Ectodermal cell (in vitro differentiated cells): ENCODE data around the gene CDH13.

Source experiments
- H3K27ac ChIP-seq: 2 replicates; pipeline ENCODE4 v1.7.0; 2013; ENCODE audit warnings: mild to moderate bottlenecking, low read depth, low read length; ENCODE audit not compliant: insufficient read depth, poor library complexity, severe bottlenecking
- H3K27me3 ChIP-seq: 2 replicates; pipeline ENCODE4 v1.7.0; 2013; ENCODE audit warnings: mild to moderate bottlenecking, low read length; ENCODE audit not compliant: insufficient read depth, control insufficient read depth, poor library complexity, severe bottlenecking
- H3K36me3 ChIP-seq: one replicate; pipeline ENCODE4 v1.7.0; 2013; ENCODE audit warnings: low read length; ENCODE audit not compliant: control insufficient read depth, insufficient read depth
- H3K4me1 ChIP-seq: one replicate; pipeline ENCODE4 v1.7.0; 2013; ENCODE audit warnings: low read length; ENCODE audit not compliant: control insufficient read depth, insufficient read depth
- H3K4me3 ChIP-seq: 2 replicates; pipeline ENCODE4 v1.7.0; 2013; ENCODE audit warnings: low read depth, low read length, control low read depth; ENCODE audit not compliant: insufficient read depth
- H3K9me3 ChIP-seq: 2 replicates; pipeline ENCODE4 v1.7.0; 2013; ENCODE audit warnings: mild to moderate bottlenecking, low read length, moderate library complexity; ENCODE audit not compliant: control insufficient read depth
- WGBS, 2 experiments: methylation state at CpG; one replicate each; pipeline ENCODE4 v1.1.7; 2013; ENCODE audit warnings: missing lambda C conversion rate in 2 of 2; 5-methylcytosine and 5-hydroxymethylcytosine counted together

Gene CDH13

GRCh38 chr16:82846806-82847205 lies 220.0 kb downstream of the CDH13 start:
- H3K4me1 ChIP-seq = peaks cover 6% of the 10 kb centered on the region
- 94 to 100% methylated on average over 1 of the region's 1 CpG for WGBS, 2 experiments
- no peaks in the 10 kb centered on the region for H3K27me3 ChIP-seq
- H3K9me3 ChIP-seq = no peaks in the 10 kb centered on the region
- H3K27ac ChIP-seq = no peak overlapping the region
- no peak overlapping the region for H3K4me3 ChIP-seq
- no peaks in the 10 kb centered on the region for H3K36me3 ChIP-seq

GRCh38 chr16:82848013-82848412 lies 221.2 kb downstream of the CDH13 start:
- Histone ChIP-seq H3K27me3 (no peaks in the 10 kb centered on the region), H3K4me1 (peaks cover 6% of the 10 kb centered on the region), H3K9me3 (no peaks in the 10 kb centered on the region), H3K27ac (no peak overlapping the region), H3K4me3 (no peak overlapping the region), H3K36me3 (no peaks in the 10 kb centered on the region)

- WGBS, 2 experiments = 90 to 93% methylated on average over 3 of the region's 3 CpGs
- Histone ChIP-seq H3K9me3 (no peaks in the 10 kb centered on the region), H3K27me3 (no peaks in the 10 kb centered on the region), H3K4me3 (no peak overlapping the region), H3K4me1 (no peaks in the 10 kb centered on the region), H3K27ac (no peak overlapping the region), H3K36me3 (no peaks in the 10 kb centered on the region)
Observed at GRCh38 chr16:82852388-82853008, 225.7 kb downstream of the CDH13 start.

DNA sequence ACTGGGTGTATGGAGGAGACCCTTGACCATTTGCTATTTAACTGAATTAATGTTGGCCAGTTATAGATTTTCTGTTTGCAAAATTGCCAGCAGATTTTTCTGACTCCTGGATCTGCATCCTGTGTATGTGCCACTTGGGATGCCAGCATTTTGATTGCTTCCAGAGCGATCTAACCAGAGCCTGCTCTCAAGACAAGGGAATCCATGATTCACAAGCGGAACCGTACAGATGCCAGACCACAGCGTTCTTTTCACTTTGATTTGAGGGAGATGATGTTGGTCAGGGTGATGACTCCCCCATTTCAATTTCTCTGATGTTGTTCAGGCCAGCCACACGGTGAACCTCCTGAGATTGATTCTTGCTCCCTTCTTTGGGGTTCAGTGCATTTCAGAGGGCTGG lies 228.7 kb downstream of the CDH13 start:
- no peaks in the 10 kb centered on the region for H3K36me3 ChIP-seq
- WGBS, 2 experiments = 92 to 96% methylated on average over 5 of the region's 5 CpGs
- no peak overlapping the region for H3K4me3 ChIP-seq
- H3K4me1 ChIP-seq = no peaks in the 10 kb centered on the region
- no peaks in the 10 kb centered on the region for H3K27me3 ChIP-seq
- H3K9me3 ChIP-seq = no peaks in the 10 kb centered on the region
- no peak overlapping the region for H3K27ac ChIP-seq

GRCh38 chr16:82857693-82858365 lies 231.1 kb downstream of the CDH13 start:
- no peak overlapping the region for H3K27ac ChIP-seq
- no peaks in the 10 kb centered on the region for H3K27me3 ChIP-seq
- no peaks in the 10 kb centered on the region for H3K4me1 ChIP-seq
- H3K4me3 ChIP-seq = no peak overlapping the region
- no peaks in the 10 kb centered on the region for H3K9me3 ChIP-seq
- no peaks in the 10 kb centered on the region for H3K36me3 ChIP-seq
- 96 to 97% methylated on average over 6 of the region's 6 CpGs for WGBS, 2 experiments

- Histone ChIP-seq H3K27me3 (no peaks in the 10 kb centered on the region), H3K36me3 (no peaks in the 10 kb centered on the region), H3K4me1 (no peaks in the 10 kb centered on the region), H3K27ac (no peak overlapping the region), H3K9me3 (no peaks in the 10 kb centered on the region), H3K4me3 (no peak overlapping the region)
- WGBS, 2 experiments = 90 to 93% methylated on average over 6 of the region's 6 CpGs
Observed at GRCh38 chr16:82859662-82860061, 232.9 kb downstream of the CDH13 start.

GRCh38 chr16:82860071-82860470 lies 233.3 kb downstream of the CDH13 start:
- H3K27me3 ChIP-seq = no peaks in the 10 kb centered on the region
- H3K36me3 ChIP-seq = no peaks in the 10 kb centered on the region
- H3K27ac ChIP-seq = no peak overlapping the region
- no peak overlapping the region for H3K4me3 ChIP-seq
- no peaks in the 10 kb centered on the region for H3K4me1 ChIP-seq
- no peaks in the 10 kb centered on the region for H3K9me3 ChIP-seq
- 95 to 96% methylated on average over 4 of the region's 7 CpGs for WGBS, 2 experiments

- no peaks in the 10 kb centered on the region for H3K9me3 ChIP-seq
- H3K36me3 ChIP-seq = no peaks in the 10 kb centered on the region
- WGBS, 2 experiments = 83 to 89% methylated on average over 1 of the region's 1 CpG
- no peaks in the 10 kb centered on the region for H3K27me3 ChIP-seq
- H3K4me1 ChIP-seq = no peaks in the 10 kb centered on the region
- no peak overlapping the region for H3K4me3 ChIP-seq
- no peak overlapping the region for H3K27ac ChIP-seq
Observed at GRCh38 chr16:82862057-82862456, 235.3 kb downstream of the CDH13 start.

GRCh38 chr16:82864332-82865040 lies 237.7 kb downstream of the CDH13 start:
- Histone ChIP-seq H3K9me3 (no peaks in the 10 kb centered on the region), H3K4me3 (no peak overlapping the region), H3K27me3 (no peaks in the 10 kb centered on the region), H3K27ac (no peak overlapping the region), H3K36me3 (no peaks in the 10 kb centered on the region), H3K4me1 (no peaks in the 10 kb centered on the region)
- WGBS, 2 experiments = 88 to 90% methylated on average over 8 to 9 of the region's 9 CpGs

DNA sequence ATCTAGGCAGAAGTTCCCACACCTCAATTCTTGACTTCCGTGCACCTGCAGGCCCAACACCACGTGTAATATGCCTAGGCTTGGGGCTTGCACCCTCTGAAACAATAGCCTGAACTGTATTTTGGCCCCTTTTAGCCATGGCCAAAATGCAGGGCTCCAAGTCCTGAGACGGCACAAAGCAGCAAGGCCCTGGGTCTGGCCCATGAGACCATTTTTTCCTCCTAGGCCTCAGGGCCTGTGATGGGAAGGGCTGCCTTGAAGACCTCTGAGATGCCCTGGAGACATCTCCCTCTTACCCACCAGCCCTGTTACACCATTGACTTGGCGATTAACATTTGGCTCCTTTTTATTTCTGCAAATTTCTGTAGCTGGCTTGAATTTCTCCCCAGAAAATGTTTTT lies 238.6 kb downstream of the CDH13 start:
- no peak overlapping the region for H3K4me3 ChIP-seq
- 74 to 81% methylated on average over 4 of the region's 4 CpGs for WGBS, 2 experiments
- no peaks in the 10 kb centered on the region for H3K9me3 ChIP-seq
- H3K36me3 ChIP-seq = no peaks in the 10 kb centered on the region
- no peaks in the 10 kb centered on the region for H3K4me1 ChIP-seq
- H3K27ac ChIP-seq = no peak overlapping the region
- no peaks in the 10 kb centered on the region for H3K27me3 ChIP-seq
